ENCODE data around the gene CDH22. TPM values are rescaled to one million over a fixed set of nuclear protein-coding genes. Genes with fewer than 3 reads are reported as not detected.

CDH22 gene
- total RNA-seq, 1 experiment from 2014 or later: 0.11 TPM

GRCh38 chr20:46286382-46286781, 21.9 kb downstream of the CDH22 start:
- Histone ChIP-seq H3K36me3 (ENCODE audit: control insufficient read depth, insufficient read depth, low read length) (no peaks in the 10 kb centered on the region), H3K4me1 (no peaks in the 10 kb centered on the region), H3K9me3 (no peaks in the 10 kb centered on the region), H3K4me3 (ENCODE audit: low read depth, low read length) (no peak overlapping the region), H3K27me3 (replicated peaks; ENCODE audit: control insufficient read depth, insufficient read depth, low read length) (peaks cover 5% of the 10 kb centered on the region)
- TF ChIP-seq CTCF (IDR thresholded peaks at IDR 0.05; ENCODE audit: insufficient read depth in 1 of 2, low read depth in 1 of 2, low read length in 1 of 2, severe bottlenecking in 1 of 2, unreplicated experiment in 1 of 2): no peak
- no TSS peak for BruUV-seq (replicated peaks)
- intact Hi-C loops (cut with micrococcal nuclease; ENCODE audit: unreplicated experiment): no loop called here
- no peaks in the 10 kb centered on the region for H3K4me1 Mint-ChIP-seq (ENCODE audit: low read depth, unreplicated experiment)
- POLR2A ChIA-PET: no interaction called here
- no peak overlapping the region for H3K27ac Mint-ChIP-seq (ENCODE audit: unreplicated experiment)
- no peaks in the 10 kb centered on the region for H3K36me3 Mint-ChIP-seq (ENCODE audit: insufficient read depth, unreplicated experiment)
- no peak for DNase-seq
- no peak overlapping the region for H3K4me3 Mint-ChIP-seq (ENCODE audit: unreplicated experiment)
- peaks cover 25% of the 10 kb centered on the region for H3K27me3 Mint-ChIP-seq (ENCODE audit: insufficient read depth, unreplicated experiment)
- CTCF ChIA-PET: interaction anchor here (1.6 kb wide), 1 partner anchor 158 kb away, joined by 5 read pairs; no protein-coding TSS in a partner anchor
- no peaks in the 10 kb centered on the region for H3K9me3 Mint-ChIP-seq (ENCODE audit: unreplicated experiment)

- POLR2A ChIA-PET: no interaction called here
- no peaks in the 10 kb centered on the region for H3K9me3 Mint-ChIP-seq (ENCODE audit: unreplicated experiment)
Observed at GRCh38 chr20:46285740-46286139, 22.6 kb downstream of the CDH22 start.

GRCh38 chr20:46285072-46285471, 23.2 kb downstream of the CDH22 start:
- POLR2A ChIA-PET: no interaction called here
- no TSS peak for BruUV-seq (replicated peaks)
- Histone ChIP-seq H3K4me3 (ENCODE audit: low read depth, low read length) (no peak overlapping the region), H3K4me1 (no peaks in the 10 kb centered on the region), H3K9me3 (no peaks in the 10 kb centered on the region), H3K36me3 (ENCODE audit: control insufficient read depth, insufficient read depth, low read length) (no peaks in the 10 kb centered on the region), H3K27me3 (replicated peaks; ENCODE audit: control insufficient read depth, insufficient read depth, low read length) (peaks cover 5% of the 10 kb centered on the region)
- no peaks in the 10 kb centered on the region for H3K9me3 Mint-ChIP-seq (ENCODE audit: unreplicated experiment)
- no peak overlapping the region for H3K27ac Mint-ChIP-seq (ENCODE audit: unreplicated experiment)
- CTCF ChIA-PET: no interaction called here
- peaks cover 27% of the 10 kb centered on the region for H3K27me3 Mint-ChIP-seq (ENCODE audit: insufficient read depth, unreplicated experiment)
- intact Hi-C loops (cut with micrococcal nuclease; ENCODE audit: unreplicated experiment): no loop called here
- no peaks in the 10 kb centered on the region for H3K4me1 Mint-ChIP-seq (ENCODE audit: low read depth, unreplicated experiment)
- no peak overlapping the region for H3K4me3 Mint-ChIP-seq (ENCODE audit: unreplicated experiment)
- no peaks in the 10 kb centered on the region for H3K36me3 Mint-ChIP-seq (ENCODE audit: insufficient read depth, unreplicated experiment)
- DNase-seq: no peak
- TF ChIP-seq CTCF (IDR thresholded peaks at IDR 0.05; ENCODE audit: insufficient read depth in 1 of 2, low read depth in 1 of 2, low read length in 1 of 2, severe bottlenecking in 1 of 2, unreplicated experiment in 1 of 2): no peak

More at GRCh38 chr20:46285740-46286139, 22.6 kb downstream of the CDH22 start:
- intact Hi-C loops (cut with micrococcal nuclease; ENCODE audit: unreplicated experiment): no loop called here
- peaks cover 5% of the 10 kb centered on the region for H3K27me3 ChIP-seq (replicated peaks; ENCODE audit: control insufficient read depth, insufficient read depth, low read length)
- peaks cover 29% of the 10 kb centered on the region for H3K27me3 Mint-ChIP-seq (ENCODE audit: insufficient read depth, unreplicated experiment)
- H3K4me1 ChIP-seq: no peaks in the 10 kb centered on the region
- H3K27ac Mint-ChIP-seq (ENCODE audit: unreplicated experiment): no peak overlapping the region
- no peak for TF ChIP-seq CTCF (IDR thresholded peaks at IDR 0.05; ENCODE audit: insufficient read depth in 1 of 2, low read depth in 1 of 2, low read length in 1 of 2, severe bottlenecking in 1 of 2, unreplicated experiment in 1 of 2)
- no peak for DNase-seq
- H3K4me3 Mint-ChIP-seq (ENCODE audit: unreplicated experiment): no peak overlapping the region
- no peak overlapping the region for H3K4me3 ChIP-seq (ENCODE audit: low read depth, low read length)
- no TSS peak for BruUV-seq (replicated peaks)
- CTCF ChIA-PET: no interaction called here
- no peaks in the 10 kb centered on the region for H3K4me1 Mint-ChIP-seq (ENCODE audit: low read depth, unreplicated experiment)
- no peaks in the 10 kb centered on the region for H3K9me3 ChIP-seq
- H3K36me3 Mint-ChIP-seq (ENCODE audit: insufficient read depth, unreplicated experiment): no peaks in the 10 kb centered on the region
- no peaks in the 10 kb centered on the region for H3K36me3 ChIP-seq (ENCODE audit: control insufficient read depth, insufficient read depth, low read length)

Data from Caco-2 (cell line).